SK-N-SH (cell line): Measurements from ENCODE around the gene PRUNE1. TPM values are rescaled to one million over a fixed set of nuclear protein-coding genes. Genes with fewer than 3 reads are reported as not detected.

ENCODE experiments used
- CTCF ChIA-PET: fragments of 300-600, 350-600 bp; formaldehyde crosslinking; extraction: SDS; loops from one replicate; lab custom pipeline; 2021; lab: Yijun Ruan, JAX
- POLR2A ChIA-PET: fragments of 350-600 bp; sonication (Branson Sonifier 250); formaldehyde crosslinking; extraction: SDS; loops from one replicate; lab custom pipeline; 2020; ENCODE audit warnings: antibody characterized with exemption, inconsistent platforms; lab: Yijun Ruan, JAX
- DNase-seq: peaks from one replicate; pipeline ENCODE4 v3.0.0; 2012
- H2AFZ ChIP-seq: fragments of 200-600 bp; sonication (generic); 2 replicates; pipeline ENCODE4 v1.8.1; 2016; ENCODE audit warnings: antibody characterized with exemption, mild to moderate bottlenecking, low read depth
- H3F3A ChIP-seq: fragments of 200-600 bp; sonication (generic); replicated peaks from 2 replicates; pipeline ENCODE3; 2016; ENCODE audit warnings: antibody characterized with exemption, mild to moderate bottlenecking; ENCODE audit not compliant: insufficient read depth
- H3K27ac ChIP-seq, 2 experiments: fragments of 200-500 bp in 1 of 2; fragments of 200-600 bp in 1 of 2; sonication (Bioruptor generic) in 1 of 2; sonication (generic), shearing (Covaris generic) in 1 of 2; 2 replicates each; pipeline versions ENCODE4 v1.5.1 to v1.6.1; 2014 to 2016; ENCODE audit warnings: low read depth in 2 of 2, inconsistent platforms in 1 of 2, low read length in 1 of 2, mild to moderate bottlenecking in 1 of 2, mixed read lengths in 1 of 2
- H3K27me3 ChIP-seq: fragments of 200-600 bp; sonication (generic), shearing (Covaris generic); 2 replicates; pipeline ENCODE4 v1.6.1; 2016; ENCODE audit warnings: mixed run types; ENCODE audit not compliant: insufficient read depth
- H3K36me3 ChIP-seq, 2 experiments: fragments of 200-500 bp in 1 of 2; fragments of 200-600 bp in 1 of 2; sonication (Bioruptor generic) in 1 of 2; sonication (generic) in 1 of 2; replicated peaks in 1 of 2; 2 replicates each; pipeline versions ENCODE3 to v1.5.1; 2014 to 2016; ENCODE audit warnings: low read length in 1 of 2, mild to moderate bottlenecking in 1 of 2; ENCODE audit not compliant: insufficient read depth in 2 of 2, control insufficient read depth in 1 of 2
- H3K4me1 ChIP-seq, 2 experiments: fragments of 200-500 bp in 1 of 2; fragments of 200-600 bp in 1 of 2; sonication (Bioruptor generic) in 1 of 2; sonication (generic), shearing (Covaris generic) in 1 of 2; 2 replicates each; pipeline versions ENCODE4 v1.5.1 to v1.6.1; 2014 to 2016; ENCODE audit warnings: low read depth in 1 of 2, low read length in 1 of 2, mixed run types in 1 of 2; ENCODE audit not compliant: insufficient read depth in 2 of 2, control insufficient read depth in 1 of 2
- H3K4me2 ChIP-seq: fragments of 200-600 bp; sonication (generic), shearing (Covaris generic); 2 replicates; pipeline ENCODE4 v1.6.1; 2017; ENCODE audit warnings: mixed run types
- H3K4me3 ChIP-seq, 2 experiments: fragments of 200-500 bp in 1 of 2; fragments of 200-600 bp in 1 of 2; sonication (Bioruptor generic) in 1 of 2; sonication (generic), shearing (Covaris generic) in 1 of 2; 2 replicates each; pipeline versions ENCODE4 v1.5.1 to v1.8.1; 2014 to 2016; ENCODE audit warnings: low read depth in 2 of 2, inconsistent platforms in 1 of 2, low read length in 1 of 2, mild to moderate bottlenecking in 1 of 2, mixed read lengths in 1 of 2, moderate library complexity in 1 of 2
- H3K79me2 ChIP-seq: fragments of 200-600 bp; sonication (generic); 2 replicates; pipeline ENCODE4 v1.8.1; 2017; ENCODE audit warnings: mild to moderate bottlenecking; ENCODE audit not compliant: insufficient read depth
- H3K9ac ChIP-seq: fragments of 200-600 bp; sonication (generic); 2 replicates; pipeline ENCODE4 v1.6.1; 2017; ENCODE audit warnings: mixed run types
- H3K9me2 ChIP-seq: fragments of 200-600 bp; sonication (generic); 2 replicates; pipeline ENCODE4 v1.6.1; 2017; ENCODE audit warnings: mixed run types
- H3K9me3 ChIP-seq: fragments of 200-600 bp; sonication (generic); 2 replicates; pipeline ENCODE4 v1.6.1; 2017; ENCODE audit warnings: mixed run types, mild to moderate bottlenecking, moderate library complexity
- H4K20me1 ChIP-seq: fragments of 200-600 bp; sonication (generic); 2 replicates; pipeline ENCODE4 v1.6.1; 2017; ENCODE audit warnings: mild to moderate bottlenecking, mixed run types; ENCODE audit not compliant: insufficient read depth
- CHD2 ChIP-seq: fragments of 150-350 bp; IDR thresholded peaks from 2 replicates; pipeline ENCODE4 v1.6.1; 2018; ENCODE audit warnings: low read length; ENCODE audit not compliant: partially characterized antibody
- ELF1 ChIP-seq: IDR thresholded peaks from 2 replicates; pipeline ENCODE4 v1.4.0; 2012
- FOSL2 ChIP-seq: IDR thresholded peaks from 2 replicates; pipeline ENCODE4 v1.4.0; 2012; ENCODE audit warnings: low read depth, mild to moderate bottlenecking, moderate library complexity, borderline replicate concordance
- FOXJ3 ChIP-seq: sonication (generic); formaldehyde crosslinking; IDR thresholded peaks from 2 replicates; pipeline ENCODE4 v1.5.1; 2020; ENCODE audit warnings: mild to moderate bottlenecking, missing genetic modification reagents
- FOXM1 ChIP-seq: IDR thresholded peaks from 2 replicates; pipeline ENCODE4 v1.4.0; 2012; ENCODE audit warnings: low read depth, mild to moderate bottlenecking
- GATA2 ChIP-seq: sonication (generic); formaldehyde crosslinking; IDR thresholded peaks from 2 replicates; pipeline ENCODE4 v1.5.0; 2020; ENCODE audit warnings: mild to moderate bottlenecking, missing genetic modification reagents
- JUND ChIP-seq: IDR thresholded peaks from 2 replicates; pipeline ENCODE4 v1.4.0; 2012
- NFIC ChIP-seq: IDR thresholded peaks from 2 replicates; pipeline ENCODE4 v1.4.0; 2012; ENCODE audit warnings: borderline replicate concordance
- RAD21 ChIP-seq: IDR thresholded peaks from 2 replicates; pipeline ENCODE4 v1.6.1; 2012; ENCODE audit warnings: mild to moderate bottlenecking, low read length
- RCOR1 ChIP-seq: fragments of 150-350 bp; IDR thresholded peaks from 2 replicates; pipeline ENCODE4 v1.6.1; 2017; ENCODE audit warnings: antibody characterized with exemption, low read length
- RFX5 ChIP-seq: IDR thresholded peaks from 2 replicates; pipeline ENCODE4 v1.6.1; 2012; ENCODE audit warnings: mild to moderate bottlenecking, improper control_type of control experiment, low read length
- RXRA ChIP-seq: IDR thresholded peaks from 2 replicates; pipeline ENCODE4 v1.4.0; 2012; ENCODE audit warnings: low read depth, mild to moderate bottlenecking, borderline replicate concordance
- SIN3A ChIP-seq: IDR thresholded peaks from 2 replicates; pipeline ENCODE4 v1.6.1; 2012; ENCODE audit warnings: low read depth, mild to moderate bottlenecking, low read length, moderate library complexity, borderline replicate concordance
- SMC3 ChIP-seq: IDR thresholded peaks from 2 replicates; pipeline ENCODE4 v1.6.1; 2012; ENCODE audit warnings: low read depth, low read length, improper control_type of control experiment
- TEAD4 ChIP-seq: IDR thresholded peaks from 2 replicates; pipeline ENCODE4 v1.4.0; 2012; ENCODE audit warnings: mild to moderate bottlenecking, borderline replicate concordance; ENCODE audit not compliant: insufficient read depth
- YY1 ChIP-seq: IDR thresholded peaks from 2 replicates; pipeline ENCODE4 v1.4.0; 2012; ENCODE audit warnings: low read depth, mild to moderate bottlenecking
- WGBS: methylation state at CpG from one replicate; pipeline ENCODE4 v1.1.6; 2017; ENCODE audit warnings: low lambda C conversion rate; 5-methylcytosine and 5-hydroxymethylcytosine counted together
- polyA plus RNA-seq, 3 experiments: library from polyadenylated mRNA; depleted of rRNA; stranded (reverse); fragments of >200 nt; gene quantifications; 2 replicates each; pipeline ENCODE4 v1.2.3, GENCODE V29; 2012
- TF ChIP-seq, protein P1 (sequence below): IDR thresholded peaks from 2 replicates; pipeline ENCODE4; 2012
- TF ChIP-seq, protein P2 (sequence below): fragments of 150-350 bp; IDR thresholded peaks from 2 replicates; pipeline ENCODE4 v1.6.1; 2016; ENCODE audit warnings: mild to moderate bottlenecking, low read depth, low read length
- TF ChIP-seq, protein P3 (sequence below): IDR thresholded peaks from 2 replicates; pipeline ENCODE4 v1.6.1; 2012; ENCODE audit warnings: mild to moderate bottlenecking, low read depth, low read length, moderate library complexity

PRUNE1 gene
- polyA plus RNA-seq, 1 of the 3 experiments (the other 2 are of a cell fraction), result 7.3 TPM

DNA sequence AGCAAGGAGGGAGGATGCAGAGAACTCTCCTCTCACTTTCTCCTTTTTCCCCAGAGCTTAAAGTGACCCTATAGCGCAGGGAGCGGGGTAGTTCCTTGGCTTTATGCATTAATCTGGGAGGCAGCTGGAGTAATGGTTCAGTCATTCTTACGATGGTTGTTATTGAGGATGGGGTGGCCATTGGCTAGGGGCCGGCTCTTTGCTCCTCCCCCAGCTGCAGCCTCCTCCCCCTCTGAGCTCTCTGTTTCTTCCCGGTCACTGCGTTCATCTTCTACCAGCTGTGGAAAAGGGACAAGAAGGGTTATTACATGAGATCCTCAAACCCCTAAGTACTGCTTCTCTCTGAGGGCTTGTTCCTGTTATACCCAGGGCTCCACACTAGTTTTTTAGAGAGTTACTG lies 42.2 kb upstream of the PRUNE1 start:
- Histone ChIP-seq H2AFZ (no peak overlapping the region), H3K27me3 (no peaks in the 10 kb centered on the region), H3K4me2 (no peak overlapping the region), H3K36me3 (peaks cover 64 to 69% of the 10 kb centered on the region in 2 experiments), H3K79me2 (peaks cover 39% of the 10 kb centered on the region), H3K9ac (no peak overlapping the region), H3F3A (peaks cover 20% of the 10 kb centered on the region), H3K9me3 (no peaks in the 10 kb centered on the region), H3K9me2 (no peaks in the 10 kb centered on the region), H4K20me1 (peaks cover 27% of the 10 kb centered on the region), H3K27ac (no peak overlapping the region), H3K4me3 (no peak overlapping the region), H3K4me1 (peaks cover 0 to 5% of the 10 kb centered on the region in 2 experiments; a peak in 1 of 4 replicates)
- WGBS, result 77% methylated on average over 6 of the region's 6 CpGs
- DNase-seq, result no peak
- ChIA-PET POLR2A (interaction anchor here (0.6 to 1.4 kb wide), 3 partner anchors 9 to 40 kb away, joined by 3 to 4 read pairs (median 3); partner anchors contain the start of gene CERS2), CTCF (interaction anchor here (1.1 to 1.2 kb wide), 3 partner anchors 17 to 30 kb away, joined by 3 to 5 read pairs (median 3); no protein-coding TSS in a partner anchor)
- TF ChIP-seq FOSL2 (no peak), CHD2 (no peak), GATA2 (CRISPR knock-in tag) (no peak), YY1 (no peak), RAD21 (no peak), RXRA (no peak), RFX5 (no peak), FOXJ3 (CRISPR knock-in tag) (no peak), SIN3A (no peak), FOXM1 (no peak), ELF1 (no peak), RCOR1 (no peak), SMC3 (no peak), TEAD4 (no peak), NFIC (no peak), JUND (no peak)
- TF ChIP-seq, protein P1, sequence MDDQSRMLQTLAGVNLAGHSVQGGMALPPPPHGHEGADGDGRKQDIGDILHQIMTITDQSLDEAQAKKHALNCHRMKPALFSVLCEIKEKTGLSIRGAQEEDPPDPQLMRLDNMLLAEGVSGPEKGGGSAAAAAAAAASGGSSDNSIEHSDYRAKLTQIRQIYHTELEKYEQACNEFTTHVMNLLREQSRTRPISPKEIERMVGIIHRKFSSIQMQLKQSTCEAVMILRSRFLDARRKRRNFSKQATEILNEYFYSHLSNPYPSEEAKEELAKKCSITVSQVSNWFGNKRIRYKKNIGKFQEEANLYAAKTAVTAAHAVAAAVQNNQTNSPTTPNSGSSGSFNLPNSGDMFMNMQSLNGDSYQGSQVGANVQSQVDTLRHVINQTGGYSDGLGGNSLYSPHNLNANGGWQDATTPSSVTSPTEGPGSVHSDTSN, result no peak
- TF ChIP-seq, protein P2, sequence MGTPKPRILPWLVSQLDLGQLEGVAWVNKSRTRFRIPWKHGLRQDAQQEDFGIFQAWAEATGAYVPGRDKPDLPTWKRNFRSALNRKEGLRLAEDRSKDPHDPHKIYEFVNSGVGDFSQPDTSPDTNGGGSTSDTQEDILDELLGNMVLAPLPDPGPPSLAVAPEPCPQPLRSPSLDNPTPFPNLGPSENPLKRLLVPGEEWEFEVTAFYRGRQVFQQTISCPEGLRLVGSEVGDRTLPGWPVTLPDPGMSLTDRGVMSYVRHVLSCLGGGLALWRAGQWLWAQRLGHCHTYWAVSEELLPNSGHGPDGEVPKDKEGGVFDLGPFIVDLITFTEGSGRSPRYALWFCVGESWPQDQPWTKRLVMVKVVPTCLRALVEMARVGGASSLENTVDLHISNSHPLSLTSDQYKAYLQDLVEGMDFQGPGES, result no peak
- TF ChIP-seq, protein P3, sequence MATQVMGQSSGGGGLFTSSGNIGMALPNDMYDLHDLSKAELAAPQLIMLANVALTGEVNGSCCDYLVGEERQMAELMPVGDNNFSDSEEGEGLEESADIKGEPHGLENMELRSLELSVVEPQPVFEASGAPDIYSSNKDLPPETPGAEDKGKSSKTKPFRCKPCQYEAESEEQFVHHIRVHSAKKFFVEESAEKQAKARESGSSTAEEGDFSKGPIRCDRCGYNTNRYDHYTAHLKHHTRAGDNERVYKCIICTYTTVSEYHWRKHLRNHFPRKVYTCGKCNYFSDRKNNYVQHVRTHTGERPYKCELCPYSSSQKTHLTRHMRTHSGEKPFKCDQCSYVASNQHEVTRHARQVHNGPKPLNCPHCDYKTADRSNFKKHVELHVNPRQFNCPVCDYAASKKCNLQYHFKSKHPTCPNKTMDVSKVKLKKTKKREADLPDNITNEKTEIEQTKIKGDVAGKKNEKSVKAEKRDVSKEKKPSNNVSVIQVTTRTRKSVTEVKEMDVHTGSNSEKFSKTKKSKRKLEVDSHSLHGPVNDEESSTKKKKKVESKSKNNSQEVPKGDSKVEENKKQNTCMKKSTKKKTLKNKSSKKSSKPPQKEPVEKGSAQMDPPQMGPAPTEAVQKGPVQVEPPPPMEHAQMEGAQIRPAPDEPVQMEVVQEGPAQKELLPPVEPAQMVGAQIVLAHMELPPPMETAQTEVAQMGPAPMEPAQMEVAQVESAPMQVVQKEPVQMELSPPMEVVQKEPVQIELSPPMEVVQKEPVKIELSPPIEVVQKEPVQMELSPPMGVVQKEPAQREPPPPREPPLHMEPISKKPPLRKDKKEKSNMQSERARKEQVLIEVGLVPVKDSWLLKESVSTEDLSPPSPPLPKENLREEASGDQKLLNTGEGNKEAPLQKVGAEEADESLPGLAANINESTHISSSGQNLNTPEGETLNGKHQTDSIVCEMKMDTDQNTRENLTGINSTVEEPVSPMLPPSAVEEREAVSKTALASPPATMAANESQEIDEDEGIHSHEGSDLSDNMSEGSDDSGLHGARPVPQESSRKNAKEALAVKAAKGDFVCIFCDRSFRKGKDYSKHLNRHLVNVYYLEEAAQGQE, result no peak
